AG09319 (cell line): Measurements from ENCODE around the gene PHF19.

ENCODE experiments used
- DNase-seq: peaks from one replicate; pipeline ENCODE4 v3.0.0-alpha.2; 2010; ENCODE audit warnings: low read depth; ENCODE audit errors: extremely low read depth
- CTCF ChIP-seq: IDR thresholded peaks from 2 replicates; pipeline ENCODE4 v1.5.1; 2011; ENCODE audit warnings: low read depth, mild to moderate bottlenecking, inconsistent platforms, low read length, moderate library complexity

Gene PHF19

GRCh38 chr9:120921661-120922181, 44.7 kb upstream of the PHF19 start:
- TF ChIP-seq CTCF: no peak; the same call in 1 of the 2 replicates
- DNase-seq: no peak

DNA sequence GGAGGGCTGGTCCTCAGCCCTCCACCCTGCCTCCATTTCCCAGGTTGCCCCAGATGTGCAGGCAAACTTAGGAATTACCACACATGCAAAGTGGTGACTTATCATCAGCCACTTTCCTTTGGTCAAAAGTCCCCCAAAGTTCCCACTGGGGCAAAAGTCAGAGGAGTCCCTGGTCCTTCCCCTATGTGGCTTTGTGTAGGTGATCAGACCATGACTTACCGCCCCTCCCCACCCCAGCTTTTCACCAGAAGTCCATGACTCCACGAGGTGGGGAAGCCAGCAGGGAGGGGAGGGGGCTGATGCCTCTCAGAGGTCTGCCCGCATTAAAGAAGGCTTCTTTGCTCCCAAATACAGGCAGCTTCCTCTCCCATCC, 43.8 kb upstream of the PHF19 start:
- no peak for DNase-seq
- TF ChIP-seq CTCF: no peak

- DNase-seq: no peak
- TF ChIP-seq CTCF: no peak
Observed at GRCh38 chr9:120919843-120920805, 43.1 kb upstream of the PHF19 start.

GRCh38 chr9:120918931-120919842, 42.2 kb upstream of the PHF19 start:
- TF ChIP-seq CTCF: no peak
- no peak for DNase-seq

- DNase-seq: no peak
- no peak for TF ChIP-seq CTCF
Observed at GRCh38 chr9:120917929-120918762, 41.2 kb upstream of the PHF19 start.

GRCh38 chr9:120916991-120917880, 40.2 kb upstream of the PHF19 start:
- TF ChIP-seq CTCF: no peak
- no peak for DNase-seq
